Peyer's patch (tissue), 4 donors: ENCODE data around the gene ABCA12.

ENCODE experiments used
- POLR2A ChIP-seq, 2 donors: fragments of 450-650 bp; IDR thresholded peaks; one replicate each; pipeline ENCODE4 v1.5.1; 2017; ENCODE audit warnings: antibody characterized with exemption in 2 of 2, mild to moderate bottlenecking in 2 of 2, moderate library complexity in 2 of 2
- TF ChIP-seq, protein P1 (sequence below), 6 experiments: fragments of 450-650 bp in 4 of 6; fragments of 200-600 bp in 2 of 6; sonication (generic) in 1 of 6; IDR thresholded peaks; one replicate each; pipeline ENCODE4 v1.5.1; 2017 to 2019; ENCODE audit warnings: antibody characterized with exemption in 6 of 6, mild to moderate bottlenecking in 3 of 6, moderate library complexity in 1 of 6

DNA sequence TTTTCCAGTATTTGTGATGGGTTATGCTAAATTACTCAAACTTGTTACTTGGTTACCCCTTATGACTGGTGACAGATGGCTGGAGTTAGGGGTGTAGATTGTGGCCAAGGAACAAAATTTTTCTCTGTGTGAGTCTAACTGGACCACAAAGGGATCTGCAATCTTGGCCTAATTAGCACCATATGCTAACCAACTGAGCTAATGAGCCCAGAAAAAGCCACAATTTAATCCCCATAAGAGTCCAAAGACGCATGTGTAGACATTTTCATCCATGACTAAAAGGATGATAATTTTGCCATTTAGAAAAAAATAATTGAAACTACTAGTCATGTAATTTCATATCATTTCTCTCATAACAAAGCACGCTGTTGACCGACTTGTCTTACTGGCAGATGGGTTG lies 151.2 kb downstream of the ABCA12 start:
- no peak for TF ChIP-seq POLR2A (IDR thresholded peaks at IDR 0.05)
- TF ChIP-seq, protein P1, sequence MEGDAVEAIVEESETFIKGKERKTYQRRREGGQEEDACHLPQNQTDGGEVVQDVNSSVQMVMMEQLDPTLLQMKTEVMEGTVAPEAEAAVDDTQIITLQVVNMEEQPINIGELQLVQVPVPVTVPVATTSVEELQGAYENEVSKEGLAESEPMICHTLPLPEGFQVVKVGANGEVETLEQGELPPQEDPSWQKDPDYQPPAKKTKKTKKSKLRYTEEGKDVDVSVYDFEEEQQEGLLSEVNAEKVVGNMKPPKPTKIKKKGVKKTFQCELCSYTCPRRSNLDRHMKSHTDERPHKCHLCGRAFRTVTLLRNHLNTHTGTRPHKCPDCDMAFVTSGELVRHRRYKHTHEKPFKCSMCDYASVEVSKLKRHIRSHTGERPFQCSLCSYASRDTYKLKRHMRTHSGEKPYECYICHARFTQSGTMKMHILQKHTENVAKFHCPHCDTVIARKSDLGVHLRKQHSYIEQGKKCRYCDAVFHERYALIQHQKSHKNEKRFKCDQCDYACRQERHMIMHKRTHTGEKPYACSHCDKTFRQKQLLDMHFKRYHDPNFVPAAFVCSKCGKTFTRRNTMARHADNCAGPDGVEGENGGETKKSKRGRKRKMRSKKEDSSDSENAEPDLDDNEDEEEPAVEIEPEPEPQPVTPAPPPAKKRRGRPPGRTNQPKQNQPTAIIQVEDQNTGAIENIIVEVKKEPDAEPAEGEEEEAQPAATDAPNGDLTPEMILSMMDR (IDR thresholded peaks at IDR 0.05), result no peak
